Measurements from ENCODE around the gene MYO3A.
A peak's percentile ranks its signal among the peaks of the same experiment; 100 is the strongest.
"Not testable (repeated sequence)": the region's sequence is repeated elsewhere in the genome, so short reads cannot be mapped to it uniquely, and the experiment has no call there.

MYO3A gene

GRCh38 chr10:26095781-26096180 is 161.8 kb downstream of the MYO3A start:
- no peak for DNase-seq

DNA sequence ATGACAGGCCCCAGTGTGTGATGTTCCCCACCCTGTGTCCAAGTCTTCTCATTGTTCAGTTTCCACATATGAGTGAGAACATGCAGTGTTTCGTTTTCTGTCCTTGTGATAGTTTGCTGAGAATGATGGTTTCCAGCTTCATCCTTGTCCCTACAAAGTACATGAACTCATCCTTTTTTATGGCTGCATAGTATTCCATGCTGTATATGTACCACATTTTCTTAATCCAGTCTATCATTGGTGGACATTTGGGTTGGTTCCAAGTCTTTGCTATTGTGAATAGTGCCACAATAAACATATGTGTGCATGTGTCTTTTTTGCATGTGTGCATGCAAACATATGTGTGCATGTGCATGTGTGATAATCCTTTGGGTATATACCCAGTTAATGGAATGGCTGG is 163.5 kb downstream of the MYO3A start:
- DNase-seq: not testable (repeated sequence)

DNA sequence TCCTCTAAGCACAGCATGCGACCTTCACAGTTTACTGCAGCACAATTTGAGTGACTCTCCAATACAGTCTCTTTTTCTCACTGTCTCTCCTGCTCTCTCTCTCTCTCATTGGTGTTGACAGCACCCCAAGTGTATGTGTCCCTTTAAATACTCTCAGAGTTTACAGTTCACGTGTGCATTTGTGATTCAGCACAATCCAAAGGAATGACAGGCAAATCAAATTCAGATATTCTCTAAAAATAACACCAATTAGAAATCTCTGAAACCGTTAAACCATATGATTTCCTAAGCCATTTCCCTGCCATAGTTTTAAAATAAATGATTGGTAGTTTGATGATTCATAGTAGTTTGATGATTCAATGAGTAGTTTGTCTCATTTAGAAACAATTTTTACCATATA is 178.5 kb downstream of the MYO3A start:
- DNase-seq: no peak

DNA sequence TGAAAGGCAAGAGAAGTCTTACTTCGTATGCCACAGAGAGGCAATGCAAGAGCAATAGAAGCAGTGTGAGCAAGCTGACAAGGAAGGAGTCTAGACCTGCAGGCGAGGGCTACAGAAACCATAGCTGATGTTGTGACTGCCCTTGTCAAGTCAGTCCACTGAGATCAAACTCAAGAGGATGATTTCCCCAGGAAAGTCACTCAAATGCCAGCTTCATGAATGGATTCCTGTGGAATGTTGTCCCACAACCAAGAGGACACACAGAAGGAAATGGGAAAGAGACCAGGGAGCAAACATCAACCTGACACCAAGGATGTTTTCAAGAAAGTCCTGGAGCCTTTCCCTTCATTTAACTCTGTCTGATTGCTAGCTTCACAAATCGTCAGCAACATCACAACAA is 204.6 kb downstream of the MYO3A start:
- no peak for DNase-seq

- DNase-seq: no peak
Observed at GRCh38 chr10:26156019-26156418, 222.0 kb downstream of the MYO3A start.

- no peak for DNase-seq
Observed at GRCh38 chr10:26157734-26158133, 223.7 kb downstream of the MYO3A start.

- DNase-seq: no peak
Observed at GRCh38 chr10:26169466-26169865, 235.4 kb downstream of the MYO3A start.

GRCh38 chr10:26172131-26172530 is 238.1 kb downstream of the MYO3A start:
- DNase-seq: no peak

- no peak for DNase-seq
Observed at GRCh38 chr10:26173837-26174236, 239.8 kb downstream of the MYO3A start.

GRCh38 chr10:26177341-26177740 is 243.3 kb downstream of the MYO3A start:
- no peak for DNase-seq

DNA sequence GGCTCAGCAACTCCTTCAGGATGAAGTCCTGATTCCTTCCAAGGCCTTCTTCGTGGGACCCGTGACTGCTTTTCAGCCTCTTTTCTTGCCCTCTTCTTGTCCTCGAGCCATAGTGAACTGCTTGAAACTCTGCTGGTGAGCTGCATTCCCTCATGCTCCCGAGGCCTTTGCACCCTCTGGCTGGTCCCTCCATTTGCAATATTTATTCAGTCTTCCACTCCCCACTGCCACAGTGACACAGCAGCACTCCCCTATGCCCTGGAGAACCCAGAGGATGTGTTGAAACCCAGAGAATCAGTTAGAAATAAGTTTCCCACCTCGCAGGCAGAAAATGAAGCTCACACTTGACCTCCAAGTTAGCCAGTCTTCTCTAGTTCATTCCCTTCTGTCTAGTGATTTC is 260.2 kb downstream of the MYO3A start:
- no peak for DNase-seq

- DNase-seq: no peak
Observed at GRCh38 chr10:26197248-26197647, 263.2 kb downstream of the MYO3A start.

DNA sequence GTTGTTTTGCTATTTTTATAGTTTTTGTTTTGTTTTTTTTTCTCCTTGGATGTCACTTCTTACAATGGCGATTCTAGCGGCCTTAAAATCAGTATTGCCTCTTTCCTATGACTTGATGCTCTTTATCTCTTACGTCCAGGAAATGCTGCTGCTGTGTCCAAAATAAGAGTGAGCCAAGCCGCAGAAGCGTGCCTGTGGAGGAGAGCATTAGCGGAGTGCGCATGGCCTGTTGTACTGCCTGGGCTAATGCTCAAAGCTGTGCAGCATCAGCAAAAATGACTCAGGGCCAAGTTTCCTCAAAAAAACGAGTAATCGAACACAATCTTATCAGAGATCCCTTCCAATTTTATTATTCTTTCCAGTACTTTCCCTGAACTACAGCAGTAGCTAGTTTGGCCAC is 264.1 kb downstream of the MYO3A start:
- no peak for DNase-seq

- no peak for DNase-seq
Observed at GRCh38 chr10:26199841-26200240, 265.8 kb downstream of the MYO3A start.

GRCh38 chr10:26205223-26205622 is 271.2 kb downstream of the MYO3A start:
- no peak for DNase-seq

DNA sequence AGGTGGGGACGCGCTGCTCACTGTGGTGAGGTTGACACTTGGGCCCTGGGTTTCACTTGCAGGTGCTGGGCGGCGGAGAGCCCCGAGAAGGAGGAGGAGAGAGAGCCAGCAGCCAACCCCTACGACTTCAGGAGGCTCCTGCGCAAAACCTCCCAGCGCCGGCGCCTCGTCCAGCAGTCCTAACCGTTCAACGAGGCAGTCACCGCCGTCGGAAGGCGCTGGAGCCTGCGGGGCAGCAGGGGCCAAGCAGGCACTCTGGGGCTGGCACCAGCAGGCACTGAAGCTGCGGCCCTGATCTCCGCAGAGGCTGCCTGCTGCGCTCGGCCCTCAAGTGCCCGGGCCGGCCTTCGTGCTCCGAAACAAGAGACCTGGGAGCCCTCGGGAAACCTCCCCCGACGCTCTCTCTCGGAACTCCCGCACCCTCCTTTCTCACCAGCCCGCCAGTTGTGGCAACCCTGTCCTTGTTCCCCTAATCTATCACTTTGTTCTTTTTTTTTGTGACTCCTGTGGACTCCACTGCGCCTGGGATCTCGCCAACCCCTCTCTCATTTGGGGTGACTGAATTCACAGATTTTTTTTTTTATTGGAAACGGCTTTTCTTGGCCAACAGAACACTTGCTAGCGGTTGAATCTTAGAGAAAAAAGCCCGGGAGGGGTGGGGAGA is 277.9 kb downstream of the MYO3A start:
- no peak for DNase-seq

GRCh38 chr10:26212511-26212910 is 278.5 kb downstream of the MYO3A start:
- no peak for DNase-seq

GRCh38 chr10:26213157-26213800 is 279.2 kb downstream of the MYO3A start:
- DNase-seq: no peak

- DNase-seq: peak; percentile 6
Observed at GRCh38 chr10:26214004-26214403, 280.0 kb downstream of the MYO3A start.

- DNase-seq: no peak
Observed at GRCh38 chr10:26214551-26215395, 280.7 kb downstream of the MYO3A start.

DNA sequence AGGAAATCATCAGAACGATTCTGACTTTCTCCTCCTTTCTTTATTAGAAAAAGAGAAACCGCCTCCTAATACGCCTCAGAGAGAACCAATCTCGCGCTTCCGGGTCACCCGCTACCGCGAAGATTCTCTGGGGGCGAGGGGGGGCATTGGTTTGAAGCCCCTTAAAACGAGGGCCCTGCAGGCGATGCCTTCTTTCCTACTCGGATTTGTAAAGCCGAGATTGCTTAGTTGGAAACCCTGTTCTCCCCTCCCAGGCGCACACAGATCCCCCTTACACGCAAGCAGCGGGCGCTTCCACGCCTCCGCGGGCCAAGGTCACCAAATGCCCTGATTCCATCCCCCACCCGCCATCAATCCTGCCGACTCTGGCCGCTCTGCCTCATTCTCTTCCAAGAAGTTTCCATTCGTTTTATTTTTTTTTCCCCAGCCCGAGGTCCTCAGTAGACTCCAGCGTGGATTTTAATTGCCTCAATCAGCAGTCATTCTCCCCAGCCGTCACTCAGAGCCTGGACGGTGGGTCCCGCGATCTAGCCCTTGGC is 281.4 kb downstream of the MYO3A start:
- no peak for DNase-seq

DNA sequence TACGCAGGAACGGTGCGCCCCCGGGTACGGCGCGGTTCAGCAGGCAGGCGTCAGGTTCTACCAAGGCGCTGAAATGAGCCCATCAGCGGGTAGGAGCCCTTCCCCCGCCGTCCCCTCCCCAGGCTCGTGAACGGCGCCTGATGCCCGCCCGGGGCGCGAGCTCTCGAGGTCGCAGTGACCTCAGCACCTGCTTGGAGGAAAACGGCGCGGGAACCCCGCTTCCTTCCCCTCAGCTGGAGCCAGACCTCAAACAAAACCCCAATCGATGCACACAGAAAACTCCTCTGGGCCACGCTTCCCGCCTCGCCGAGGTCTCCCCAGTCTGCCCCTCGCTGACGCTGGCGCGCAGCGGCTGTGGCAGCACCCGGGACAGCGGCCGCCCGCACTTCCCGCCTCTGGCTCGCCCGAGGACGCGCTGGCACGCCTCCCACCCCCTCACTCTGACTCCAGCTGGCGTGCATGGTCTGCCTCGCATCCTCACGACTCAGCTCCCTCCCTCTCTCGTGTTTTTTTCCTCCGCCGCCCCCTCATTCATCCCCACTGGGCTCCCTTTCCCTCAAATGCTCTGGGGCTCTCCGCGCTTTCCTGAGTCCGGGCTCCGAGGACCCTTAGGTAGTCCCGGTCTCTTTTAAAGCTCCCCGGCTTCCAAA is 282.0 kb downstream of the MYO3A start:
- DNase-seq: peak; percentile 41

Data from NCI-H2107 (cell line).